DOHH2 (cell line): ENCODE results near the gene ZIC5.

Experiments used
- CTCF ChIP-seq: fragments of 200-600 bp; sonication (generic); IDR thresholded peaks from one replicate; pipeline ENCODE4 v1.5.1; 2014; ENCODE audit warnings: antibody characterized with exemption, mild to moderate bottlenecking, low read depth, low read length; ENCODE audit not compliant: poor library complexity, severe bottlenecking
- EZH2phosphoT487 ChIP-seq: fragments of 200-600 bp; sonication (generic); IDR thresholded peaks from 2 replicates; pipeline ENCODE4 v1.6.1; 2017; ENCODE audit warnings: borderline replicate concordance, mild to moderate bottlenecking, antibody characterized with exemption, low read length, moderate library complexity, mixed read lengths

GRCh38 chr13:99930925-99931324, 40.6 kb downstream of the ZIC5 start:
- TF ChIP-seq CTCF (no peak), EZH2phosphoT487 (no peak)
